Endothelial cell of umbilical vein (primary cell): ENCODE measurements around the gene NTRK1. TPM values are rescaled to one million over a fixed set of nuclear protein-coding genes. Genes with fewer than 3 reads are reported as not detected.

Experiments used
- BruUV-seq: library from RNA; stranded (reverse); fragments of 400-500 nt; replicated peaks from 2 replicates; lab custom pipeline; 2021; lab: Mats Ljungman, UMichigan
- CTCF ChIA-PET: fragments of 300-600, 350-600 bp; sonication (Branson Sonifier 250); formaldehyde crosslinking; loops from one replicate; lab custom pipeline; 2021; ENCODE audit warnings: antibody characterized with exemption, inconsistent platforms; lab: Charles Lee
- POLR2A ChIA-PET: fragments of 300-600, 350-600 bp; sonication (Branson Sonifier 250); formaldehyde crosslinking; loops from one replicate; lab custom pipeline; 2021; ENCODE audit warnings: antibody characterized with exemption, inconsistent platforms; lab: Charles Lee
- DNase-seq: peaks from one replicate; pipeline ENCODE4 v3.0.0-alpha.2; 2011; ENCODE audit warnings: low read depth, low spot score
- FAIRE-seq: peaks from 2 replicates; lab custom pipeline; 2011; peaks lifted over from hg19 to GRCh38; lab: Jason Lieb, UNC
- H2AFZ ChIP-seq: 2 replicates; pipeline ENCODE4 v1.6.0; 2012; ENCODE audit warnings: low read depth, low read length, control low read depth, inconsistent platforms
- H3K27ac ChIP-seq: 2 replicates; pipeline ENCODE4 v1.5.1; 2011; ENCODE audit warnings: low read depth, mild to moderate bottlenecking, control low read depth, low read length, moderate library complexity; ENCODE audit not compliant: insufficient read depth
- H3K27me3 ChIP-seq, 2 experiments: 2 replicates each; pipeline versions ENCODE4 v1.6.0 to v1.6.1; 2011; ENCODE audit warnings: low read length in 2 of 2, mixed read lengths in 1 of 2; ENCODE audit not compliant: control insufficient read depth in 2 of 2, insufficient read depth in 2 of 2
- H3K36me3 ChIP-seq, 2 experiments: 2 replicates in 1 of 2; 3 replicates in 1 of 2; pipeline ENCODE4 v1.5.1; 2011; ENCODE audit warnings: low read length in 2 of 2, mild to moderate bottlenecking in 1 of 2, moderate library complexity in 1 of 2; ENCODE audit not compliant: control insufficient read depth in 2 of 2, insufficient read depth in 2 of 2; ENCODE audit errors: extremely low read depth in 1 of 2
- H3K4me1 ChIP-seq: 3 replicates; pipeline ENCODE4 v1.5.1; 2011; ENCODE audit warnings: mild to moderate bottlenecking, low read length; ENCODE audit not compliant: control insufficient read depth, insufficient read depth; ENCODE audit errors: extremely low read depth
- H3K4me2 ChIP-seq: 2 replicates; pipeline ENCODE4 v1.6.1; 2011; ENCODE audit warnings: low read length, control low read depth, mixed read lengths; ENCODE audit not compliant: insufficient read depth
- H3K4me3 ChIP-seq, 3 experiments: fragments of 200-600 bp in 1 of 3; sonication (generic), shearing (Covaris generic) in 1 of 3; replicated peaks in 1 of 3; 2 replicates each; pipeline ENCODE4 v1.5.1; 2011 to 2016; ENCODE audit warnings: control low read depth in 3 of 3, low read length in 3 of 3, mild to moderate bottlenecking in 2 of 3, inconsistent platforms in 1 of 3, low read depth in 1 of 3, moderate library complexity in 1 of 3; ENCODE audit not compliant: insufficient read depth in 1 of 3
- H3K79me2 ChIP-seq: 2 replicates; pipeline ENCODE4 v1.6.0; 2012; ENCODE audit warnings: low read length, inconsistent platforms; ENCODE audit not compliant: control insufficient read depth, insufficient read depth
- H3K9ac ChIP-seq: replicated peaks from 2 replicates; pipeline ENCODE3; 2011; ENCODE audit warnings: low read length, control low read depth; ENCODE audit not compliant: insufficient read depth; ENCODE audit errors: extremely low read depth
- H3K9me1 ChIP-seq: replicated peaks from 3 replicates; pipeline ENCODE4 v1.6.0; 2011; ENCODE audit warnings: mild to moderate bottlenecking, low read length; ENCODE audit not compliant: control insufficient read depth, insufficient read depth; ENCODE audit errors: extremely low read depth
- H3K9me3 ChIP-seq: replicated peaks from 2 replicates; pipeline ENCODE4 v1.5.1; 2012; ENCODE audit warnings: low read length, inconsistent platforms; ENCODE audit not compliant: control insufficient read depth, insufficient read depth
- H4K20me1 ChIP-seq: replicated peaks from 2 replicates; pipeline ENCODE3; 2011; ENCODE audit warnings: mild to moderate bottlenecking, low read length; ENCODE audit not compliant: control insufficient read depth, insufficient read depth; ENCODE audit errors: extremely low read depth
- EZH2 ChIP-seq: IDR thresholded peaks from 2 replicates; pipeline ENCODE4 v1.6.1; 2012; ENCODE audit warnings: borderline replicate concordance, low read depth, mild to moderate bottlenecking, moderate library complexity, low read length, inconsistent platforms; ENCODE audit not compliant: severe bottlenecking
- FOS ChIP-seq: IDR thresholded peaks from 2 replicates; pipeline ENCODE4 v1.6.1; 2011; ENCODE audit warnings: mild to moderate bottlenecking, low read length, moderate library complexity, borderline replicate concordance; ENCODE audit not compliant: insufficient read depth
- JUN ChIP-seq: IDR thresholded peaks from 2 replicates; pipeline ENCODE4 v1.6.1; 2011; ENCODE audit warnings: borderline replicate concordance, low read depth; ENCODE audit not compliant: insufficient read length, insufficient read depth
- MAX ChIP-seq: IDR thresholded peaks from 2 replicates; pipeline ENCODE4 v1.6.1; 2011; ENCODE audit not compliant: insufficient read depth, insufficient read length
- MYC ChIP-seq: IDR thresholded peaks from one replicate; pipeline ENCODE4 v1.6.1; 2011; ENCODE audit warnings: mild to moderate bottlenecking, low read depth, low read length
- POLR2A ChIP-seq: IDR thresholded peaks from 2 replicates; pipeline ENCODE4 v1.6.1; 2012; ENCODE audit warnings: low read depth, mild to moderate bottlenecking, control low read depth, low read length
- POLR2AphosphoS5 ChIP-seq: IDR thresholded peaks from 2 replicates; pipeline ENCODE4 v1.6.1; 2012; ENCODE audit warnings: low read depth, mild to moderate bottlenecking, control low read depth, low read length, moderate library complexity; ENCODE audit not compliant: insufficient read depth
- dilution Hi-C: fragments of 300-500 bp; cut with MboI; formaldehyde crosslinking; loops from one replicate; pipeline ENCODE4 v1.15.0; 2019; ENCODE audit warnings: low sequenced_read_pairs; ENCODE audit not compliant: extremely low pct_ligation_motif_present
- intact Hi-C: fragments of 100-400 bp; cut with micrococcal nuclease; formaldehyde crosslinking; loops from one replicate; pipeline ENCODE4 v1.10.0; 2022
- polyA plus RNA-seq, 4 experiments: library from polyadenylated mRNA; depleted of rRNA in 3 of 4; stranded (reverse) in 3 of 4; unstranded in 1 of 4; fragments of >200 nt; gene quantifications; 2 replicates each; pipeline versions ENCODE4 v1.2.1 to v1.2.3, GENCODE V29; 2011 to 2012; ENCODE audit warnings: missing spikeins in 1 of 4
- total RNA-seq: library from RNA; stranded (reverse); gene quantifications from 2 replicates; pipeline ENCODE4 v1.2.3, GENCODE V29; 2021
- TF ChIP-seq, protein P1 (sequence below), 2 donors: IDR thresholded peaks; 1 replicate in 1 of 2; 2 replicates in 1 of 2; pipeline ENCODE4 v1.5.1; 2011; ENCODE audit warnings: low read length in 2 of 2, mild to moderate bottlenecking in 2 of 2, moderate library complexity in 2 of 2, control low read depth in 1 of 2, inconsistent platforms in 1 of 2, low read depth in 1 of 2; ENCODE audit not compliant: insufficient read depth in 1 of 2; ENCODE audit errors: extremely low read depth in 1 of 2

NTRK1 gene
- total and polyA plus RNA-seq, 2 donors (not counting 3 experiments of a cell fraction or from before 2014, with no cell fraction given) = 0.07 TPM; not detected in 1

GRCh38 chr1:156862584-156862983 lies 1.9 kb downstream of the NTRK1 start:
- no peaks in the 10 kb centered on the region for H4K20me1 ChIP-seq
- H3K4me2 ChIP-seq = no peak overlapping the region
- ChIA-PET POLR2A (interaction anchor here (0.6 kb wide), 1 partner anchor 197 kb away, joined by 3 read pairs; no protein-coding TSS in a partner anchor), CTCF (interaction anchor here (0.5 to 10.5 kb wide), 6 partner anchors 25 to 173 kb away, joined by 3 to 336 read pairs (median 134); partner anchors contain the start of genes ISG20L2 and METTL25B)
- DNase-seq (no peak), FAIRE-seq (no peak)
- H3K27me3 ChIP-seq = peaks cover 32 to 34% of the 10 kb centered on the region in 2 experiments
- dilution Hi-C loops = no loop called here
- H3K36me3 ChIP-seq = no peaks in the 10 kb centered on the region
- TF ChIP-seq MAX = no peak
- no peak for TF ChIP-seq EZH2
- no peak for TF ChIP-seq MYC
- no peak for TF ChIP-seq JUN
- TF ChIP-seq, protein P1, sequence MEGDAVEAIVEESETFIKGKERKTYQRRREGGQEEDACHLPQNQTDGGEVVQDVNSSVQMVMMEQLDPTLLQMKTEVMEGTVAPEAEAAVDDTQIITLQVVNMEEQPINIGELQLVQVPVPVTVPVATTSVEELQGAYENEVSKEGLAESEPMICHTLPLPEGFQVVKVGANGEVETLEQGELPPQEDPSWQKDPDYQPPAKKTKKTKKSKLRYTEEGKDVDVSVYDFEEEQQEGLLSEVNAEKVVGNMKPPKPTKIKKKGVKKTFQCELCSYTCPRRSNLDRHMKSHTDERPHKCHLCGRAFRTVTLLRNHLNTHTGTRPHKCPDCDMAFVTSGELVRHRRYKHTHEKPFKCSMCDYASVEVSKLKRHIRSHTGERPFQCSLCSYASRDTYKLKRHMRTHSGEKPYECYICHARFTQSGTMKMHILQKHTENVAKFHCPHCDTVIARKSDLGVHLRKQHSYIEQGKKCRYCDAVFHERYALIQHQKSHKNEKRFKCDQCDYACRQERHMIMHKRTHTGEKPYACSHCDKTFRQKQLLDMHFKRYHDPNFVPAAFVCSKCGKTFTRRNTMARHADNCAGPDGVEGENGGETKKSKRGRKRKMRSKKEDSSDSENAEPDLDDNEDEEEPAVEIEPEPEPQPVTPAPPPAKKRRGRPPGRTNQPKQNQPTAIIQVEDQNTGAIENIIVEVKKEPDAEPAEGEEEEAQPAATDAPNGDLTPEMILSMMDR (IDR thresholded peaks at IDR 0.05; ENCODE audit: extremely low read depth in 1 of 2, insufficient read depth in 1 of 2, low read depth in 1 of 2, low read length in 2 of 2) = no peak
- TF ChIP-seq POLR2AphosphoS5 = no peak
- TF ChIP-seq POLR2A = no peak
- TF ChIP-seq FOS = no peak
- H3K4me1 ChIP-seq = peaks cover 17% of the 10 kb centered on the region
- H3K9me3 ChIP-seq = no peaks in the 10 kb centered on the region
- H2AFZ ChIP-seq = no peak overlapping the region
- BruUV-seq = no TSS peak
- H3K9ac ChIP-seq = no peak overlapping the region
- H3K27ac ChIP-seq = no peak overlapping the region
- intact Hi-C loops = no loop called here
- no peaks in the 10 kb centered on the region for H3K79me2 ChIP-seq
- no peaks in the 10 kb centered on the region for H3K9me1 ChIP-seq
- no peak overlapping the region for H3K4me3 ChIP-seq
